Measurements from ENCODE around the gene TEX29.

TEX29 gene

DNA sequence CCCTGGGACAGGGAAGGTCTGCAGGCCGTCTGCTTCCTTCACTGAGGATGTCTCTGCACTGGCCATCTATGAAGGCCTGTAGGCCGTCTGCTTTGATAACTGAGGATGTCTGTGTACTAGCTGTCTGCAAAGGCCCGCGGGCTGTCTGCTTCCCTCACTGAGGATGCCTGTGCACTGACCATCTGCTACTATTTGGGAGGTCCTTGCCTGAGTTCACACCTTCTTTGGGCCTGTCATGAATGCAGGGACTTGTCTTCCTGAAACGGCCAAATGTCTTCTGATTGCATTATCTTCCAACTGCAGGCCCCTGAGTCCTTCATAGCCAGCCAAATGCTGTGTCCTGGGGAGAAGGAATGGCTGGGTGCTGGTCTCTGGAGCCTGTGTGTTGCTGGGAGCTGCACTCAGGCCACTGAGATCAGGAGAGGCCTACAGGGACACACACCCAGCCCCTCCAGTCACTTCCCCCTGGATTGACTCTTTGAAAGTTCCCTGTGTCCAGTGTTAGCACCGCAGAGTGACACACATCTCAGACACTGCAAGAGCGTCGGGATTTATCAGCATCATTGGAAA, 72.9 kb downstream of the TEX29 start:
- no peak for DNase-seq (ENCODE audit: low read depth)

All from stromal cell of bone marrow (primary cell).